ENCODE data around the gene HMCN2.

HMCN2 gene

GRCh38 chr9:130325921-130326320 is 60.4 kb downstream of the HMCN2 start:
- TF ChIP-seq ZFX (IDR thresholded peaks at IDR 0.05; ENCODE audit: borderline replicate concordance) (no peak), CTCF (IDR thresholded peaks at IDR 0.05) (no peak)
- H3K27ac ChIP-seq: no peak overlapping the region

- no peak for TF ChIP-seq ZFX (IDR thresholded peaks at IDR 0.05; ENCODE audit: borderline replicate concordance)
- peak; percentile 63 for TF ChIP-seq CTCF (IDR thresholded peaks at IDR 0.05)
- H3K27ac ChIP-seq: no peak overlapping the region
Observed at GRCh38 chr9:130327070-130327780, 61.7 kb downstream of the HMCN2 start.

GRCh38 chr9:130327781-130328348 is 62.3 kb downstream of the HMCN2 start:
- TF ChIP-seq ZFX (IDR thresholded peaks at IDR 0.05; ENCODE audit: borderline replicate concordance) (no peak), CTCF (IDR thresholded peaks at IDR 0.05) (no peak)
- H3K27ac ChIP-seq: no peak overlapping the region

DNA sequence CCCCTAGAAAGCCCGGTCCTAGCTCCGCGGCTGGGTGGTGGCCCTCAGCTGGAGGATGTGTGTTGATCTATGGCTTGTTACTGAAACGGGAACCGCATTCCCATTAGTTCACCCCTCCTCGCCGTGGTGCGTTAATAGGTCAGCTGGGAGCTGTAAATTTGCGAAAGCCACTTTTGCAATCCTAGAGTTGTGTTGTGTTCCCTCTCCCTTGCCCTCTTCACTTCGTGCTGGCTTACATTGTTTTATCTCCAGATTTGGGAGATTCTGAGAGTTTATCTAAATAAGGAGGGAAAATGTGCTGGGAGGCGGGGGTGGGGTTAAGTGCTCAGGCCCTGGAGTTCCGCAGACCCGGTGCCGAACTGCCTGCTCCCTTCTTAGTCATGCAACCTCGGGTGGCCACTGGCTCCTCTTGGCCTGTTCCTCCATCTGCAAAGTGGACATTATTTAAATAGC is 62.8 kb downstream of the HMCN2 start:
- TF ChIP-seq CTCF (IDR thresholded peaks at IDR 0.05): no peak
- no peak for TF ChIP-seq ZFX (IDR thresholded peaks at IDR 0.05; ENCODE audit: borderline replicate concordance)
- H3K27ac ChIP-seq: no peak overlapping the region

DNA sequence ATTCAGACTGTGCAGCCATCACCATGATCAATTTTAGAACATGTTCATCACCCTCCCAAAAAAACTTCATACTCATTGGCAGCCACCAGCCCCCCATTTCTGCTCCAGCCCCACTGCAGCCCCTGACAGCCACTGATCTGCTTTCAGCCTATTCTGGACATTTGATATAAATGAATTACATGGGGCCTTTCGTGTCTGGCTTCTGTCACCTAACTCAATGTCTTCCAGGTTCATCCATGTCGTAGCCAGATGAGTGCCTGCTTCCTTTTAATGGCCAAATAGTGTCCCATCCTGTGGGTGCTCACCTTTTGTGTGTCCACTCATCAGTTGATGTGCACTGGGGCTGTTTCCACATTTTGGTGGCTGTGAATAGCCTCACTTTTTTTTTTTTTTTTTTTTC is 63.5 kb downstream of the HMCN2 start:
- H3K27ac ChIP-seq: no peak overlapping the region
- no peak for TF ChIP-seq CTCF (IDR thresholded peaks at IDR 0.05)
- no peak for TF ChIP-seq ZFX (IDR thresholded peaks at IDR 0.05; ENCODE audit: borderline replicate concordance)

DNA sequence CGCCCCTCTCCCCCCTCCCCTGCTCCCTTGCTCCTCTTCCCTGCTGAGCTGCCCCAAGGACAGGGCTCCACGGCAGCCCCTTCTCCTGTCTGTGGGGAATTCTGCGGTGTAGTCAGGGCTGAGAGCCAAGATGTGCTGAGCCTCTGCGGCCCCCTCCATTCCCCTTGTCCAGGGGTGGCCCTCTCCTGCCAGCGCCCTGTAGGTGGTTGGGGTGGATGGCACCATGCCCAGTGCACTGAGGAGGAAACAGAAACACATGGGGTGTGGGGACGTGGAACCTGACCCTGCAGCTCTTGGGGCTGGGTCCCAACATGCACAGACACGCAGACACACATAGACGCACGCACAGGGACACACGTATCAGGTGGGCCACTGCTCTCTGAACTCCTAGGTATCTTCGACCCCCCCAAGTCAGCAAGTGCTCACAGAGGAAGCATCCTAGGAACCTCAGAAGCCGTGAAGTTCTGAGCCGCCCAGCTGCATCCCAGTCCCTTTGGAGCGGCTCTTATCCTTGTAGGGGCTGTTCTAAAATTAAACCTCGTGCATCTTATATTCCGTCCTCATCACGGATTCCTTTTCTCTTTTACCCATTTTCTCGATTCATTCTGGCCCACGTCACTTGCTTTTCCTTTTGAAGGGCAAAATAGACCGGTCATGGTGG is 64.8 kb downstream of the HMCN2 start:
- no peak overlapping the region for H3K27ac ChIP-seq

More for the DNA sequence above, 64.8 kb downstream of the HMCN2 start:
- TF ChIP-seq CTCF (IDR thresholded peaks at IDR 0.05) (no peak), ZFX (IDR thresholded peaks at IDR 0.05; ENCODE audit: borderline replicate concordance) (no peak)

All from 22Rv1 (cell line).